OCI-LY3 (cell line): Measurements from ENCODE around the gene HLA-DQA1.
A peak's percentile ranks its signal among the peaks of the same experiment; 100 is the strongest.

Experiments
- H2AFZ ChIP-seq: fragments of 200-600, 300-600 bp; shearing (Covaris generic); 2 replicates; pipeline ENCODE4 v1.6.0; 2014; ENCODE audit warnings: antibody characterized with exemption, low read depth, low read length
- H3K27ac ChIP-seq: fragments of 200-600, 300-600 bp; sonication (generic); 2 replicates; pipeline ENCODE4 v1.5.1; 2014; ENCODE audit warnings: mild to moderate bottlenecking, low read length, moderate library complexity, mixed read lengths
- H3K27me3 ChIP-seq: fragments of 200-600, 300-600 bp; sonication (generic); 2 replicates; pipeline ENCODE4 v1.6.1; 2014; ENCODE audit warnings: low read depth, low read length, mixed read lengths
- H3K36me3 ChIP-seq: fragments of 200-600, 300-600 bp; sonication (generic); replicated peaks from 2 replicates; pipeline ENCODE3; 2014; ENCODE audit warnings: low read depth, low read length, mixed read lengths
- H3K4me1 ChIP-seq: fragments of 300-600, 200-600 bp; sonication (generic); 2 replicates; pipeline ENCODE4 v1.6.1; 2014; ENCODE audit warnings: low read length, mixed read lengths
- H3K4me2 ChIP-seq: fragments of 200-600, 300-600 bp; sonication (generic); 2 replicates; pipeline ENCODE4 v1.6.1; 2014; ENCODE audit warnings: low read length, mixed read lengths
- H3K4me3 ChIP-seq: fragments of 300-600, 200-600 bp; sonication (generic); 2 replicates; pipeline ENCODE4 v1.5.1; 2014; ENCODE audit warnings: antibody characterized with exemption, mild to moderate bottlenecking, low read length, moderate library complexity
- H3K79me2 ChIP-seq: fragments of 300-600, 200-600 bp; shearing (Covaris generic); 2 replicates; pipeline ENCODE4 v1.6.1; 2014; ENCODE audit warnings: mild to moderate bottlenecking, low read length, mixed read lengths
- H3K9ac ChIP-seq: fragments of 300-600, 200-600 bp; shearing (Covaris generic); 2 replicates; pipeline ENCODE4 v1.6.0; 2014; ENCODE audit warnings: mild to moderate bottlenecking, low read length, moderate library complexity
- H3K9me3 ChIP-seq: fragments of 200-600, 300-600 bp; shearing (Covaris generic); 2 replicates; pipeline ENCODE4 v1.6.1; 2014; ENCODE audit warnings: low read length, mixed read lengths; ENCODE audit not compliant: insufficient read depth
- H4K20me1 ChIP-seq: fragments of 200-600, 300-600 bp; sonication (generic); 2 replicates; pipeline ENCODE4 v1.6.1; 2016; ENCODE audit warnings: low read length, mixed read lengths; ENCODE audit not compliant: insufficient read depth
- CTCF ChIP-seq: fragments of 200-600, 300-600 bp; sonication (generic); IDR thresholded peaks from 2 replicates; pipeline ENCODE4 v1.5.1; 2014; ENCODE audit warnings: antibody characterized with exemption, low read length, low read depth
- EZH2phosphoT487 ChIP-seq: fragments of 200-600 bp; shearing (Covaris generic); IDR thresholded peaks from 2 replicates; pipeline ENCODE4 v1.6.1; 2018; ENCODE audit warnings: antibody characterized with exemption, mixed run types, low read depth

Gene HLA-DQA1

GRCh38 chr6:32597024-32597423 lies 40.2 kb upstream of the HLA-DQA1 start:
- no peaks in the 10 kb centered on the region for H4K20me1 ChIP-seq
- H3K4me1 ChIP-seq: peaks cover 7% of the 10 kb centered on the region
- no peak overlapping the region for H3K9ac ChIP-seq
- no peaks in the 10 kb centered on the region for H3K79me2 ChIP-seq
- no peaks in the 10 kb centered on the region for H3K36me3 ChIP-seq
- no peaks in the 10 kb centered on the region for H3K9me3 ChIP-seq
- no peak overlapping the region for H3K27ac ChIP-seq
- TF ChIP-seq EZH2phosphoT487 (no peak), CTCF (no peak)
- H3K4me2 ChIP-seq: no peak overlapping the region
- no peak overlapping the region for H2AFZ ChIP-seq
- no peaks in the 10 kb centered on the region for H3K27me3 ChIP-seq
- H3K4me3 ChIP-seq: no peak overlapping the region

- Histone ChIP-seq H3K4me3 (peak overlapping the region; percentile 42; the same call in 1 of the 2 replicates), H3K79me2 (no peaks in the 10 kb centered on the region), H2AFZ (no peak overlapping the region)
Measured at GRCh38 chr6:32602383-32602782, 34.8 kb upstream of the HLA-DQA1 start.

GRCh38 chr6:32603222-32603621 lies 34.0 kb upstream of the HLA-DQA1 start:
- Histone ChIP-seq H2AFZ (no peak overlapping the region), H3K4me3 (peak overlapping the region; percentile 49), H3K9ac (peak overlapping the region; percentile 60; the same call in 1 of the 2 replicates), H3K27ac (peak overlapping the region; percentile 98), H3K4me2 (peak overlapping the region; percentile 77), H3K79me2 (no peaks in the 10 kb centered on the region; the same call in 1 of the 2 replicates), H3K4me1 (peaks cover 46% of the 10 kb centered on the region), H4K20me1 (no peaks in the 10 kb centered on the region), H3K36me3 (no peaks in the 10 kb centered on the region), H3K27me3 (no peaks in the 10 kb centered on the region), H3K9me3 (no peaks in the 10 kb centered on the region)
- TF ChIP-seq EZH2phosphoT487 (no peak), CTCF (no peak)

More at GRCh38 chr6:32602383-32602782, 34.8 kb upstream of the HLA-DQA1 start:
- peaks cover 38% of the 10 kb centered on the region for H3K4me1 ChIP-seq
- H3K36me3 ChIP-seq: no peaks in the 10 kb centered on the region
- no peaks in the 10 kb centered on the region for H3K9me3 ChIP-seq
- no peaks in the 10 kb centered on the region for H3K27me3 ChIP-seq
- H3K9ac ChIP-seq: peak overlapping the region; percentile 60; the same call in 1 of the 2 replicates
- TF ChIP-seq CTCF: no peak
- H3K27ac ChIP-seq: peak overlapping the region; percentile 98
- no peaks in the 10 kb centered on the region for H4K20me1 ChIP-seq
- H3K4me2 ChIP-seq: peak overlapping the region; percentile 77

GRCh38 chr6:32603888-32604287 lies 33.3 kb upstream of the HLA-DQA1 start:
- H3K27me3 ChIP-seq: no peaks in the 10 kb centered on the region
- H3K27ac ChIP-seq: peak overlapping the region; percentile 98
- peak overlapping the region; percentile 85 for H3K9ac ChIP-seq
- no peak overlapping the region for H2AFZ ChIP-seq
- no peaks in the 10 kb centered on the region for H3K9me3 ChIP-seq
- no peaks in the 10 kb centered on the region; the same call in 1 of the 2 replicates for H3K79me2 ChIP-seq
- no peaks in the 10 kb centered on the region for H3K36me3 ChIP-seq
- H3K4me1 ChIP-seq: peaks cover 52% of the 10 kb centered on the region
- H3K4me2 ChIP-seq: peak overlapping the region; percentile 82
- H4K20me1 ChIP-seq: no peaks in the 10 kb centered on the region
- no peak for TF ChIP-seq EZH2phosphoT487
- no peak for TF ChIP-seq CTCF
- H3K4me3 ChIP-seq: peak overlapping the region; percentile 73
